BLaER1 (cell line): ENCODE results near the gene VPREB1.

ENCODE experiments used
- H3K27ac ChIP-seq: shearing (Covaris generic); formaldehyde crosslinking; 2 replicates; pipeline ENCODE4 v1.8.1; 2022
- H3K27me3 ChIP-seq: shearing (Covaris generic); formaldehyde crosslinking; 2 replicates; pipeline ENCODE4 v1.8.1; 2022
- H3K36me3 ChIP-seq: shearing (Covaris generic); formaldehyde crosslinking; 2 replicates; pipeline ENCODE4 v1.8.1; 2022
- H3K4me1 ChIP-seq: shearing (Covaris generic); formaldehyde crosslinking; 2 replicates; pipeline ENCODE4 v1.8.1; 2022
- H3K4me2 ChIP-seq: shearing (Covaris generic); formaldehyde crosslinking; 2 replicates; pipeline ENCODE4 v1.8.1; 2022
- H3K4me3 ChIP-seq: shearing (Covaris generic); formaldehyde crosslinking; 2 replicates; pipeline ENCODE4 v1.8.1; 2022
- H3K9ac ChIP-seq: shearing (Covaris generic); formaldehyde crosslinking; 2 replicates; pipeline ENCODE4 v1.8.1; 2022
- H3K9me3 ChIP-seq: shearing (Covaris generic); formaldehyde crosslinking; 2 replicates; pipeline ENCODE4 v1.8.1; 2022
- H4K20me1 ChIP-seq: shearing (Covaris generic); formaldehyde crosslinking; 2 replicates; pipeline ENCODE4 v1.8.1; 2022
- Cebpa-rat ChIP-seq: shearing (Covaris generic); IDR thresholded peaks from 2 replicates; pipeline ENCODE4 v1.8.1; 2022

The VPREB1 gene

GRCh38 chr22:22228921-22229320 lies 15.7 kb upstream of the VPREB1 start:
- Histone ChIP-seq H3K9me3 (no peaks in the 10 kb centered on the region), H3K4me3 (no peak overlapping the region), H3K27ac (no peak overlapping the region), H4K20me1 (no peaks in the 10 kb centered on the region), H3K36me3 (no peaks in the 10 kb centered on the region), H3K4me1 (peaks cover 47% of the 10 kb centered on the region), H3K27me3 (no peaks in the 10 kb centered on the region), H3K9ac (no peak overlapping the region), H3K4me2 (no peak overlapping the region)
- no peak for TF ChIP-seq Cebpa-rat

DNA sequence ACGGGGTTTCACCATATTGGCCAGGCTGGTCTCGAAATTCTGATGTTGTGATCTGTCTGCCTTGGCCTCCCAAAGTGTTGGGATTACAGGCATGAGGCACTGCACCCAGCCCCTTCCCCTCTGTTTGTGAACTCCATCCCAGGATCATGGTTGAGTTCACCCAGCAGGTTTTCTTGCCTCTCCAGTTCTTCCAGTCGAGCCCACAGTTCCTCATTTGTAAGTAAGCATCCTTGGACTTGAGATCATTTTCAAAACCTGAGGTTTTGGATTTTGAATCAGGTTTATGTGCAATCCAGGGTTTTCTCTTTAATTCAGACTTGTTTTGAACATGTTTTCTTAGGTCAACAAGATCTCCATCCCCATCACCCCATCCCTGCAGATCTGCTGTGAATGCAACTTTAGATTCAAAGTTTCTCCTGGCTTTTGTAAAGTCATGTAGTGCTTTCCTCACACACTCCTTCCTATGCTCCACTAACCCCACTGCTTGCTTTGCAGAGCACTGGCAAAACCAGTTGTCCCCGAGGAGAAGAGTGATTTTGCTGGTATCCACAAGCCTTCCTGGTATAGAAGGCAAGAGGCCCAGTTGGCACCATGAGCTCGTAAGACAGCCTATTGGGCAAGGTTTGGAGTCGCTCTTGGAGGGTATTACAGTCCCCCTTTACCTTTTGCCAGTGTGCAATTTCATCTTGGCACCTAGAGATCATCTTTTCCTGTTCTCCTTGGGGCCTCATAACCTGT lies 14.7 kb upstream of the VPREB1 start:
- no peaks in the 10 kb centered on the region for H3K9me3 ChIP-seq
- TF ChIP-seq Cebpa-rat, result no peak
- H3K9ac ChIP-seq, result no peak overlapping the region
- H4K20me1 ChIP-seq, result no peaks in the 10 kb centered on the region
- H3K27ac ChIP-seq, result peak overlapping the region; percentile 28
- H3K36me3 ChIP-seq, result no peaks in the 10 kb centered on the region
- H3K4me3 ChIP-seq, result no peak overlapping the region
- H3K27me3 ChIP-seq, result no peaks in the 10 kb centered on the region
- H3K4me1 ChIP-seq, result peaks cover 47% of the 10 kb centered on the region
- H3K4me2 ChIP-seq, result peak overlapping the region; percentile 81

DNA sequence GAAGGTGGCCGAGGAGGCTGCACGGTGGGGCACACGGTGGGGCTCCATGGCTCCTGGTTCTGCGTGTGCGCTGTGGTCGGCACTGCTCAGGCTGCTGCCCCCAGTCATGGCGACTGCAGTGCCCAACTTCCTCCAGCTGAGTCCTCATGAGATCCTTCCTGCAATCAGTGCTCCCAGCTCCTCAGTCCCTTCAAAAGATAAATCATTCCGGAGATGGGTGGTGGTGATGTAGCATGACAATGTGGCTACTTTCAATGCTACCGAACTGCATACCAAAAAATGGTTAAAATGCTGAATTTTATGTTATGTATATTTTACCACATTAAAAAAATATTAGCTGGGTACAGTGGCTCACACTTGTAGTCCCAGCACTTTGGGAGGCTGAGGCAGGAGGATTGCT lies 14.1 kb upstream of the VPREB1 start:
- Histone ChIP-seq H3K27ac (peak overlapping the region; percentile 28), H3K9me3 (no peaks in the 10 kb centered on the region), H3K4me1 (peaks cover 43% of the 10 kb centered on the region), H3K36me3 (no peaks in the 10 kb centered on the region), H3K9ac (no peak overlapping the region; the same call in 1 of the 2 replicates), H4K20me1 (no peaks in the 10 kb centered on the region), H3K4me3 (no peak overlapping the region), H3K4me2 (peak overlapping the region; percentile 81), H3K27me3 (no peaks in the 10 kb centered on the region)
- TF ChIP-seq Cebpa-rat, result no peak

DNA sequence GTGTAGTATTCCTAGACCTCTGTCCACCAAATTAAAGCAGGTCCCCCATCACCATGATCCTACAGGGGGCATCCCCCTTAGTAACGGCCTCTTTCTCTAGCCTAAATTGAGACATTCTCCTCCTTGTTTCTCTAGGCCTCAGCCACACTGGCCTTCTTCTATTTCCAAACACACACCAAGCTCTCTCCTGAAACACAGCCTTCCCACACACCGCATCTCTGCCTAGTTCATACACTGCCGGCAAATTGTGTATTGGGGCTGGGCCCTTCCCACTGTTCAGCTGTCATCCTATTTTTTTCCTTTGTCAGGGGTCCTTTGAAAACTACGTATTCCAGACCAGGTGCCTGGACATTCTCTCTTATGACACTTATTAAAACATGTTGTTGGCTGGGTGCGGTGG lies 11.5 kb upstream of the VPREB1 start:
- H4K20me1 ChIP-seq, result no peaks in the 10 kb centered on the region
- no peak for TF ChIP-seq Cebpa-rat
- H3K4me2 ChIP-seq, result no peak overlapping the region
- peaks cover 30% of the 10 kb centered on the region for H3K4me1 ChIP-seq
- no peaks in the 10 kb centered on the region for H3K9me3 ChIP-seq
- no peak overlapping the region for H3K9ac ChIP-seq
- H3K4me3 ChIP-seq, result no peak overlapping the region
- H3K36me3 ChIP-seq, result no peaks in the 10 kb centered on the region
- H3K27me3 ChIP-seq, result no peaks in the 10 kb centered on the region
- H3K27ac ChIP-seq, result no peak overlapping the region

- H3K27me3 ChIP-seq, result no peaks in the 10 kb centered on the region
Observed at GRCh38 chr22:22235558-22235957, 9.0 kb upstream of the VPREB1 start.

DNA sequence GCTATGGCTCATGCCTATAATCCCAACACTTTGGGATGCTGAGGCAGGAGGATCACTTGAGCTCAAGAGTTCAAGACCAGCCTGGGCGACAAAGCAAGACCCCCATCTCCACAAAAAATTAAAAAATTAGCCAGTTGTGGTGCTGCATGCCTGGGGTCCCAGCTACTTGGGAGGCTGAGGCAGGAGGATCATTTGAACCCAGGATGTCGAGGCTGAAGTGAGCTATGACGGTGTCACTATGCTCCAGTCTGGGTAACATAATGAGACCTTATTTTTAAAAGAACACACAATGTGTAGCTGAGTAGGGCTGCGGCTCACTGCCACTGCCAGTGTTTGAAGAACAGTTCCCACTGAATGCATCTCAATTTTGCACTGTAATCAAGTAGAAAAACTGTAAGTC lies 7.1 kb upstream of the VPREB1 start:
- Histone ChIP-seq H3K9me3 (no peaks in the 10 kb centered on the region), H3K27ac (no peak overlapping the region), H3K36me3 (no peaks in the 10 kb centered on the region), H3K4me1 (peaks cover 46% of the 10 kb centered on the region), H3K4me2 (no peak overlapping the region), H3K4me3 (no peak overlapping the region), H4K20me1 (no peaks in the 10 kb centered on the region), H3K9ac (no peak overlapping the region), H3K27me3 (no peaks in the 10 kb centered on the region)
- no peak for TF ChIP-seq Cebpa-rat

More at GRCh38 chr22:22235558-22235957, 9.0 kb upstream of the VPREB1 start:
- Histone ChIP-seq H3K9ac (no peak overlapping the region), H3K27ac (no peak overlapping the region), H3K36me3 (no peaks in the 10 kb centered on the region), H3K4me2 (no peak overlapping the region), H3K4me3 (no peak overlapping the region), H3K9me3 (no peaks in the 10 kb centered on the region), H3K4me1 (peaks cover 40% of the 10 kb centered on the region), H4K20me1 (no peaks in the 10 kb centered on the region)
- no peak for TF ChIP-seq Cebpa-rat

GRCh38 chr22:22239311-22239939 lies 5.2 kb upstream of the VPREB1 start:
- H3K27me3 ChIP-seq, result no peaks in the 10 kb centered on the region
- no peaks in the 10 kb centered on the region for H3K9me3 ChIP-seq
- TF ChIP-seq Cebpa-rat, result no peak
- H3K4me3 ChIP-seq, result no peak overlapping the region
- H3K4me2 ChIP-seq, result no peak overlapping the region
- no peak overlapping the region for H3K27ac ChIP-seq
- H3K36me3 ChIP-seq, result no peaks in the 10 kb centered on the region
- no peaks in the 10 kb centered on the region for H4K20me1 ChIP-seq
- H3K4me1 ChIP-seq, result peaks cover 63% of the 10 kb centered on the region
- no peak overlapping the region for H3K9ac ChIP-seq

GRCh38 chr22:22241554-22241898 lies 3.1 kb upstream of the VPREB1 start:
- Histone ChIP-seq H3K9ac (peak overlapping the region; percentile 7; the same call in 1 of the 2 replicates), H3K4me3 (no peak overlapping the region), H3K4me1 (peaks cover 63% of the 10 kb centered on the region), H3K27me3 (no peaks in the 10 kb centered on the region), H3K27ac (peak overlapping the region; percentile 99), H3K9me3 (no peaks in the 10 kb centered on the region), H3K4me2 (peak overlapping the region; percentile 81), H3K36me3 (peaks cover 12% of the 10 kb centered on the region), H4K20me1 (no peaks in the 10 kb centered on the region)
- TF ChIP-seq Cebpa-rat, result no peak

DNA sequence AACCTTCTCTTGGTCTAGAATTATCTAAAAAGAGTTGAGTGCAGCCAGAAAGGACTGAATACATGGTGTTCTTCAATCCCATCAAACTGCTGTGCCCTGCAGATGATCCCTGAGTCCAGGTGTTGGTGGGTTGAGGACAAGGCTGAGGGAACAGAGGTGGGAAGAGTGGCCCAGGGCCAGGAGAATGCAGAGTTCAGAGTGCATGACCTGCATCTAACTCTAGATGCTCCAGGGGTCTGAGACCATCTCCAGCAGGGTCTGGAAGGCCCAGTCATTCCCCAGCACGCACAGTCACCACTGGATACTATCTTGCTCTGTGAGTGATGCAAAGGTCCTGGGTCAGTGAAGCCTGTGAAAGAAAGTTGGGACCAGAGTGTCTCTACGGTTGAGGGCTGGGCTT lies 2.1 kb upstream of the VPREB1 start:
- peak overlapping the region; percentile 99 for H3K27ac ChIP-seq
- H4K20me1 ChIP-seq, result no peaks in the 10 kb centered on the region
- no peak for TF ChIP-seq Cebpa-rat
- no peak overlapping the region for H3K4me3 ChIP-seq
- H3K9me3 ChIP-seq, result no peaks in the 10 kb centered on the region
- H3K4me1 ChIP-seq, result peaks cover 63% of the 10 kb centered on the region
- peak overlapping the region; percentile 81 for H3K4me2 ChIP-seq
- no peaks in the 10 kb centered on the region for H3K27me3 ChIP-seq
- H3K9ac ChIP-seq, result peak overlapping the region; percentile 75
- H3K36me3 ChIP-seq, result peaks cover 20% of the 10 kb centered on the region

GRCh38 chr22:22243033-22243680 lies 1.4 kb upstream of the VPREB1 start:
- H3K27ac ChIP-seq, result peak overlapping the region; percentile 99

More at GRCh38 chr22:22243033-22243680, 1.4 kb upstream of the VPREB1 start:
- Histone ChIP-seq H3K27me3 (no peaks in the 10 kb centered on the region), H3K9ac (peak overlapping the region; percentile 75), H3K4me1 (peaks cover 64% of the 10 kb centered on the region), H3K4me2 (peak overlapping the region; percentile 81), H3K9me3 (no peaks in the 10 kb centered on the region), H3K4me3 (peak overlapping the region; percentile 86; the same call in 1 of the 2 replicates), H3K36me3 (peaks cover 27% of the 10 kb centered on the region), H4K20me1 (no peaks in the 10 kb centered on the region)
- TF ChIP-seq Cebpa-rat, result no peak
